Tibial artery (tissue), 4 donors: Measurements from ENCODE around the gene SLC30A3.

Source experiments
- DNase-seq, 2 donors: peaks; one replicate each; pipeline ENCODE4 v3.0.0-alpha.2; 2019
- H3K27ac ChIP-seq, 2 donors: fragments of 200-600 bp; sonication (generic) in 1 of 2; 1 replicate in 1 of 2; 2 replicates in 1 of 2; pipeline ENCODE4 v1.5.1; 2018 to 2019; ENCODE audit warnings: mild to moderate bottlenecking in 1 of 2
- H3K27me3 ChIP-seq, 2 donors: fragments of 200-600 bp; sonication (generic) in 1 of 2; one replicate each; pipeline versions ENCODE4 v1.5.1 to v1.6.0; 2016 to 2019
- H3K36me3 ChIP-seq, 3 donors: fragments of 200-600 bp; sonication (generic) in 2 of 3; one replicate each; pipeline ENCODE4 v1.5.1; 2016 to 2019; ENCODE audit warnings: mild to moderate bottlenecking in 2 of 3
- H3K4me1 ChIP-seq, 4 donors: fragments of 200-600 bp; sonication (generic) in 2 of 4; 1 replicate in 3 of 4; 2 replicates in 1 of 4; pipeline ENCODE4 v1.5.1; 2016 to 2019
- H3K4me3 ChIP-seq, 2 donors: fragments of 200-600 bp; sonication (generic) in 1 of 2; 1 replicate in 1 of 2; 2 replicates in 1 of 2; pipeline ENCODE4 v1.5.1; 2018 to 2019; ENCODE audit warnings: mild to moderate bottlenecking in 2 of 2
- H3K9me3 ChIP-seq, 3 donors: fragments of 200-600 bp; sonication (generic) in 1 of 3; one replicate each; pipeline ENCODE4 v1.5.1; 2016 to 2019
- intact Hi-C: fragments of 100-400 bp; cut with DNase I; formaldehyde crosslinking; loops from one replicate; pipeline ENCODE4 v1.15.0; 2023; ENCODE audit warnings: low total_unique reads
- TF ChIP-seq, protein P1 (sequence below), 2 experiments: fragments of 200-600 bp in 1 of 2; fragments of 450-650 bp in 1 of 2; IDR thresholded peaks; one replicate each; pipeline ENCODE4 v1.5.1; 2017 to 2019; ENCODE audit warnings: antibody characterized with exemption in 2 of 2, mild to moderate bottlenecking in 1 of 2, moderate library complexity in 1 of 2

Gene SLC30A3

GRCh38 chr2:27249159-27249890 is 13.5 kb downstream of the SLC30A3 start:
- intact Hi-C loops: no loop called here
- peaks cover 0 to 16% (median 3%) of the 10 kb centered on the region in 4 donors for H3K4me1 ChIP-seq
- H3K27ac ChIP-seq: peak overlapping the region in 1 of 2 donors; percentile 9
- no peak overlapping the region for H3K4me3 ChIP-seq
- H3K27me3 ChIP-seq: no peaks in the 10 kb centered on the region
- TF ChIP-seq, protein P1, sequence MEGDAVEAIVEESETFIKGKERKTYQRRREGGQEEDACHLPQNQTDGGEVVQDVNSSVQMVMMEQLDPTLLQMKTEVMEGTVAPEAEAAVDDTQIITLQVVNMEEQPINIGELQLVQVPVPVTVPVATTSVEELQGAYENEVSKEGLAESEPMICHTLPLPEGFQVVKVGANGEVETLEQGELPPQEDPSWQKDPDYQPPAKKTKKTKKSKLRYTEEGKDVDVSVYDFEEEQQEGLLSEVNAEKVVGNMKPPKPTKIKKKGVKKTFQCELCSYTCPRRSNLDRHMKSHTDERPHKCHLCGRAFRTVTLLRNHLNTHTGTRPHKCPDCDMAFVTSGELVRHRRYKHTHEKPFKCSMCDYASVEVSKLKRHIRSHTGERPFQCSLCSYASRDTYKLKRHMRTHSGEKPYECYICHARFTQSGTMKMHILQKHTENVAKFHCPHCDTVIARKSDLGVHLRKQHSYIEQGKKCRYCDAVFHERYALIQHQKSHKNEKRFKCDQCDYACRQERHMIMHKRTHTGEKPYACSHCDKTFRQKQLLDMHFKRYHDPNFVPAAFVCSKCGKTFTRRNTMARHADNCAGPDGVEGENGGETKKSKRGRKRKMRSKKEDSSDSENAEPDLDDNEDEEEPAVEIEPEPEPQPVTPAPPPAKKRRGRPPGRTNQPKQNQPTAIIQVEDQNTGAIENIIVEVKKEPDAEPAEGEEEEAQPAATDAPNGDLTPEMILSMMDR (IDR thresholded peaks at IDR 0.05): no peak
- H3K36me3 ChIP-seq: peaks cover 0 to 8% (median 6%) of the 10 kb centered on the region in 3 donors
- DNase-seq: no peak
- no peaks in the 10 kb centered on the region for H3K9me3 ChIP-seq

- Histone ChIP-seq H3K27ac (no peak overlapping the region), H3K9me3 (no peaks in the 10 kb centered on the region), H3K4me3 (no peak overlapping the region), H3K36me3 (peaks cover 10 to 23% (median 19%) of the 10 kb centered on the region in 3 donors), H3K4me1 (peaks cover 0 to 16% (median 3%) of the 10 kb centered on the region in 4 donors), H3K27me3 (no peaks in the 10 kb centered on the region)
- no peak for DNase-seq
- TF ChIP-seq, protein P1 (IDR thresholded peaks at IDR 0.05): no peak
- intact Hi-C loops: no loop called here
These were observed 15.0 kb downstream of the SLC30A3 start for GRCh38 chr2:27247893-27248292.

- Histone ChIP-seq H3K4me1 (peaks cover 0 to 16% (median 3%) of the 10 kb centered on the region in 4 donors), H3K36me3 (peaks cover 30 to 45% (median 42%) of the 10 kb centered on the region in 3 donors), H3K27ac (no peak overlapping the region), H3K27me3 (no peaks in the 10 kb centered on the region), H3K4me3 (no peak overlapping the region), H3K9me3 (no peaks in the 10 kb centered on the region)
- DNase-seq: no peak
- TF ChIP-seq, protein P1 (IDR thresholded peaks at IDR 0.05): no peak
- intact Hi-C loops: no loop called here
These were observed 17.2 kb downstream of the SLC30A3 start for GRCh38 chr2:27245626-27246025.

- DNase-seq: no peak
- TF ChIP-seq, protein P1 (IDR thresholded peaks at IDR 0.05): no peak
- intact Hi-C loops: no loop called here
These were observed 17.7 kb downstream of the SLC30A3 start for GRCh38 chr2:27245116-27245515.

DNA sequence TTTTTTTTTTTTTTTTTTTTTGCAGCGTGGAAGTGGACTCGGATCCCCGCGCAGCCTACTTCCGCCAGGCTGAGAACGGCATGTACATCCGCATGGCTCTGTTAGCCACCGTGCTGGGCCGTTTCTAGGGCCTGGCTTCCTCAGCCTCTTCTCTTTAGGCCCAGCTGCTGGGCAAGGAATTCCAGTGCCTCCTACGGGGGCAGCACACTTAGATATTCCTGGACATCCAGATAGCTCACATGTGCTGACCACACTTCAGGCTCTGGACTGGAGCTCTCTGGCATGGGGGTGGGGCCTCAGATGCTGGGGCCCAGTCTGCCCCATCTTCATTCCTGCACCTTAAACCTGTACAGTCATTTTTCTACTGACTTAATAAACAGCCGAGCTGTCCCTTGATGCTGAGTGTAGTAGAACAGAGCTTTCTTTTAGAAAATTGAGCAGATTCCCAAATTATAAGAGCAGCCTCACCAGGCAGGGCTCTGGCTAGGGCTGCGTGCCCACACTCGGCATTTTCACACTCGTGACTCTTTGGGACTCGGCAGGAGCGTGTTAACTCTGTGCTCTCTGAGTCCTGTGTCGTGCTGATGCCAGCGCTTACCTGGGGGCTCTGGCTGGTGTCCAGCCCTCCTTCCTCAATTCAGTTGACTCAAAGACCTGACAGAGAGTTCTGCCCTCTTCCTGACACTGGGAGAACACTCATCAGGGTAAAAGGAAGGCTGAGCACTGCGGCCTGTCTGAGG is 19.3 kb downstream of the SLC30A3 start:
- intact Hi-C loops: no loop called here
- TF ChIP-seq, protein P1 (IDR thresholded peaks at IDR 0.05): no peak
- H3K27me3 ChIP-seq: no peaks in the 10 kb centered on the region
- DNase-seq: no peak
- H3K9me3 ChIP-seq: no peaks in the 10 kb centered on the region
- H3K4me1 ChIP-seq: no peaks in the 10 kb centered on the region
- peaks cover 45 to 66% (median 62%) of the 10 kb centered on the region in 3 donors for H3K36me3 ChIP-seq
- no peak overlapping the region for H3K27ac ChIP-seq
- no peak overlapping the region for H3K4me3 ChIP-seq

More at GRCh38 chr2:27245116-27245515, 17.7 kb downstream of the SLC30A3 start:
- H3K4me1 ChIP-seq: peaks cover 0 to 14% (median 3%) of the 10 kb centered on the region in 4 donors
- no peaks in the 10 kb centered on the region for H3K9me3 ChIP-seq
- no peak overlapping the region for H3K4me3 ChIP-seq
- no peaks in the 10 kb centered on the region for H3K27me3 ChIP-seq
- no peak overlapping the region for H3K27ac ChIP-seq
- H3K36me3 ChIP-seq: peaks cover 33 to 50% (median 47%) of the 10 kb centered on the region in 3 donors
